ENCODE measurements around the gene CIB4.
"Not testable (repeated sequence)": the region's sequence is repeated elsewhere in the genome, so short reads cannot be mapped to it uniquely, and the experiment has no call there.

Gene CIB4

DNA sequence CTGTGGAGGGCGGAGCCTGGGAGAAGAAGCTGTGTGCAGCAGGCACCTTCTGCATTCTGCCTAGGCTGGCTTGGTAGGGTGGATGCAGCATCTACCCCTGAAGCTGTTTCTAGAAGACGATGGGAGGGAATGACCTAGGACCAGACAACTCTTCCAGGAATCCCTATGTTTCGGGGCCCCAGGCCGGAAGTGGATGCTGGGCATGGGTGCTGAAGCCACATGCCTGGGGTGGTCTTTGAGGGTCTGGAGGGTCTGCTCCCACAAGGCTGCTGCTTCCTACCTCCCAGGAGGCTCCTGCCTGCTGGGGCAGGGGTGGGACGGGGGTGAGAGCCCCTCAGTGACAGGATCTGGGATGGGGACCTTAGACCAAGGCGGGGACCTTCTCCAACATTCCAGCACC lies 61.0 kb downstream of the CIB4 start:
- no peak for DNase-seq

DNA sequence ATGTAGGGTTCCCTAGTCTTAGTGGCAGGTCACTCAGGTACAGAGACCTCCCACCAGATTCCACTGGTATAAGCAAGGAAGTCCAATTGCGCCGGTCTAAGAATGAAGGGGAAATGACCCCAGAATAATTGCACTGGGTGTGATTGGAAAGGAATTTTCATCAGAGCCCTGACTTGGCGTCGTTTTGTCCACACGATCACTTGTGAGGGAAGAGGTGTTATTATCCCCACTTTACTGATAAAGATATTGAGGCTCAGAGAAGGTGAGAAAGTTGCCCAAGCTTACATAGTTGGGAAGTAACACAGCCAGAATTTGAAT lies 61.5 kb downstream of the CIB4 start:
- no peak for DNase-seq

DNA sequence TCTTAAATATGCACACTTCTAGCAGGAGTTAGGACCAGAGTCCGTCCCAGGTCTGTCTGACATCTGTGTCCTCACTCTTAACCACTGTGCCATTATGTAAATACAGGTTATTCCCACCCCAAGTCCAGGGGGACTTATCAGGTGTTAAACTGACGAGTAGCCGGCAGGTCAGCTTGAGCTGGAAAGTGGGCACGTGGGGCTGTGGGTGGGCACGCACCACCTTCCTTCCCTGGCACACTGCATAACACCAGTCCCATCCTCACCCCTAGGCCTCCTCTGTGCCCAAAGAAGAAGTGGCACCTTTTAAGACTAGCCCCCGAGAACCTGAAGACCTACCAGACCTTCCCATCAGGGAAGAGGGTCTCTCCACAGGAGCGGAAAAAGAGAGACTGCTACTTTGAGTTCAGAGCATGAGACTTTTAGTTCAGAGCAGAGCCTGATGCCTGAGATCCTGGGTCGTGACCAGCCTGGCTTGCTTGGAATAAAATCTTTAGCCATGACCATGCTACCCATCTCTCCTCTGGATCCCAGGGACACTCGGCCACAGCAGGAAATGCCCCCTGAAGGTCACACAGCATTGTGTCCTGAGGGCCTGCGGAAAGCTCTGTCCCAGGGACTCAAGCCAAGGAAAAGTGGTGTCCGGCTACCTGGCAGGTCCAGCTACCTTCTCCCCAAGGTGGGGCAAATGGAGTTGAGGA lies 62.0 kb downstream of the CIB4 start:
- DNase-seq = no peak

DNA sequence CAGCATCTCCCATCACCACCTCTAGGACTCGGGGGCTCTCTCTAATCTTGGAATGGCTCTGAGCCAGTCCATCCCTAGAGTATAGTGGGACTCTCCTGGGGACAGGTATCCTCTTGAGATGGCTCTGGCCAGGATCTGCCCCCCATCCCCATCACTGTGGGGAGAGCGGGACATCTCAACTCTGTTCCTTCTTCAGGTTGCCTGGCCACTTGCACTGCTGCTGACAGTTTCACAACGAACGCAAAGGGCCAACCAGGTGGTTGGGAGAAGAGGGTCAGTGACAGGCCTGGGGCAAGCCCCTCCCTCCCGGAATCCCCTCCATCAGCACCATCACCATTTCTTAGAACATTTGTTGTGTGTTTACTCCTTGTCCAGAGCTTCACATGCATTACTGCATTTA lies 62.6 kb downstream of the CIB4 start:
- DNase-seq = no peak

DNA sequence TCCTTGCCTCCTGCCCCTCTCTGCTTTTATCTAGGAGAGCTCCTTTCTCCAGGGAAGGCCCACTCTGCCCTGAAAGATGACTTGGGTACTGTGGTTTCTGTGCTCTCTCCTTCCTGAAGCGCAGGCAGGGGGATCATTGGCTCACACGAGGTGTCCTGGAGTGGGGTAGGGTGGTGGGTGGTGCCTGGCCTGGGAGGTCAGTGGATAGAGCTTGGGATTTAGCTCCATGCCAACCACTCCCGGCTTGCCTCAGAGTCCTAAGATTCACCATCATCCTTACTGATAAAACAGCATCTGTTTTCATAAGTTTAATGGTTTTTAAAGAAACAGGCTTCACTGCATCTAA lies 63.1 kb downstream of the CIB4 start:
- DNase-seq = no peak

DNA sequence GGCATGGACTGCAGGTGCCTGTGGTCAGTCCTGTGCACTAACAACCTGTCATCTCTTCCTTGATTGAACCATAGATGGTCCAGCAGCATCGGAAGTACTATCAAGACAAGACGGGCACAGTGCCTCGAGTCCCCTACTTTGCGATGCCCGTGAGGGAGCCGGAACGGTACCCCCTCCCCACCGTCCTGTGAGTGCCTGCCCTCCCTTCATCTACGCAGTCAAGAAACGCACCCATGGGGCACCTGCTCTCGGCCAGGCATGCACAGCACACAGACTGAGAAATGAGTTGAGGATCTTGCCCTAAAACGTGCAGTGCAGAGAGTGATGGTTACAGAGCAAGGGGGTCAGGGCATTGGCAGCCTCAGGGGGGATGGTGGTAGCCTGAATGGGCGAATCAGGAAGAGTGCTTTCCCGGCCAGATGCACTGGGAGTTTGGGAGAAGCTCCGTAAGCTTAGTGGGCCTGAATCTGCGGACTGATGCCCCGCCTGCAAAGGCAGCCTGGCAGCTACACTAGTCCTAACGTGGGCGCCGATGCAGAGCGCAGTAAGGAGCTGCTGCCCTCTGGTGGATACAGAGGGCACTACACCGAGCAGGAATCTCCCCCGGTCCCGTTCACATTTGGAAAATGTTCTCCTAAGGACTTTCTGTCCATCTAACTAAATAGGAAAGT lies 63.6 kb downstream of the CIB4 start:
- DNase-seq = peak; percentile 70

DNA sequence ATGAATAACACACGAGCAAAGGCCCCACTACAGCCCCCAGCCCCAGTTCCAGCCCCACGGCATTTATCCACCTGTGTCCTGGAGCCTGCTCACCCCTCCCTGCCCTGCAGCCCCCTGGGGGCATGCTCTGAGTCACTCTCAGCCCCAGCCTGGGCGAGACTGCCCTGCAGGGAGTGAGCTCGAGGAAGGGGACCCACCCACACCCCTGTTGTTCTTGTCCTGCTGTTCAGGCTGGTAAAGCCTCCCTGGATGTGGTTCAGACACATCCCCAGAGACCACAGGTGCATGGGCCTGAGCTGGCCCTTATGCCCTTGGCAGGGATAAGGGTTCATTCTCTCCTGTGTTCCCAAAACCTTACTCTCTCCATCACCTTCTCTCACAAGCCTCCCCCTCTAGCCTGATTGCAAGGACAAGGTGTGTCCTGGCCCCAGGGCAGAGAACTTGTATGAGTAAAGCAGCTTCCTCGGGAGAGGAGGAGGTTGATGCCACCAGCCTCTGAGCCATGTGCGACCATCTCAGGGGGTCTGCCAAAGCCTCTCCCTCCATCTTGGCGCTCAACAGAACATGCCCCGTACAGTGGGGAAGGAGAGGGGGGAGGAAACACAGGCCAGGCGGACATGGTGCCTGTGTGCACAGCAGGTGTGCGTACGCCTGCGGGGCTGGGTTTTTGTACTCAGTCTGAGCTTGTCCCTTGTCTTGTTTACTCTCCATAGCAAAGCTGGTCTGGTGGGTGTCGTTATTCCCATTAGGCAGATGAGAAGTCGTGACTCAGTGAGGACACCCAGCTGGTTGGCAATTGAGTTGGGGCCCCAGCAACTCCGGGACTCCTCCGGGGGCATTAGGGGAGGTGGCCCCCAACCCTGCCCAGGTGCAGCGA lies 64.4 kb downstream of the CIB4 start:
- no peak for DNase-seq

DNA sequence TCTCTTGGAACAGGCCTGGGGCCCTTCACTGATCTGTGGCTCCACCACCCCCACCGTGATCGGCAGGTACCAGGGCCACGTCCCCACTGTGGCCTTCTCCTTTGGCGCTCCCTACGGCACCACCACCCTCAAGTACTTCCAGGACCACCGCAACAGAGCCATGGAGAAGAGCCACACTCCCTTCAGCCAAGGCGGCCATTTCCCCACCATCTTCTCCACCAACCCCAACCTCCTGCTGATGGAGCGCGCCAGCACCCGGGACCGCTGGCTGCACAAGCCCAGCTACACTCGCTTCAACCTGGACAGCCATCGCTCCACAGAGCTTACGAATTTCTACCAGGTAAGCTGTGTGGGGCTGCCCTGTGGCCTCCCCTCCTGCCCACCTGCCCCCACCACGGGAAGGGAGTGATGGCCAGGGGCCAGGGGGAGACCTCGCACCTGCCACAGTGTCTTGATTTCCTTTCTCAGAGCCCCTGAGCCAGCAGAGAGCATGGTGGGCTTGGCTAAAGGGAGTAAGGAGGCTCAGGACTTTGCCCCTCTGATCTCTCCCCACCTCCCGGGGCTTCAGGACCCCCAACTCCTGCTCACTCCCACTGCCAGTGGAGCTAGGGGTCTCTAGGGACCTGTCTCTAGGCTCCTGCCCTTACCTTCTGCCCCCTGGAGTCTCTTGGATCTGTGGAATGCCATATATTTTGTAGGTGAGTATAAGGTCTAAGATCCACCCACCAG lies 65.2 kb downstream of the CIB4 start:
- DNase-seq = no peak

DNA sequence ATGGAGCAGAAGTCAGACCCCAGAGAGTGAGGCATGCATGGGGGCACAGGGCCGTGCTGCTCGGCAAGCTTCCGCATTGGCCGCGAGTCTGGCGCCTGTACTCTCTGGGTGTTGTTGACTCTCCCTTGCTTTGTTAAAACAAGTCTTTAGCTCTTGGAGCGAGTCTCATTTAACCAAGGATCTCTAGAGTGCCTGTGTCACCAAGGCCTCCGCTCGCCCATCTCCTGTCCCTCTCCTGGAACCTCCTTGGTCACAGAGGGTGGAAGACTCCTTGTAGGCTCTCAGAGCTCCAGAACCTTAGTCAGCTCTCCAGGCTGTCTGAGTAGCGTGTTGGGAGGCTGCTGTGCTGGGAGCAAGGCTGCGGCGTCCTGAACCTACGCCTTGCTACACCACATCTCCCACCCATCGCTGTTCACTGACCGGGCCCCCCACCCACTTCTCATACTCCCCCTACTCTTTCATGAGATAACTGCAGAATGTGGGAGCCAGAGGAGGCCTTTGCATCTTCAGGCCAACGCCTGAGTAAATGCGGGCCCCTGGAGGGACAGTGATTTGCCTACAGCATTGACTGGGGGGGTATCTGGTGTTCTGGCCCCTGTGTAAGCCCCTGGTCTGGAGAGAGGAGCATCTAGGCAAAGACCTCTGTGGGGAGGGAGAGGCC lies 66.1 kb downstream of the CIB4 start:
- no peak for DNase-seq

DNA sequence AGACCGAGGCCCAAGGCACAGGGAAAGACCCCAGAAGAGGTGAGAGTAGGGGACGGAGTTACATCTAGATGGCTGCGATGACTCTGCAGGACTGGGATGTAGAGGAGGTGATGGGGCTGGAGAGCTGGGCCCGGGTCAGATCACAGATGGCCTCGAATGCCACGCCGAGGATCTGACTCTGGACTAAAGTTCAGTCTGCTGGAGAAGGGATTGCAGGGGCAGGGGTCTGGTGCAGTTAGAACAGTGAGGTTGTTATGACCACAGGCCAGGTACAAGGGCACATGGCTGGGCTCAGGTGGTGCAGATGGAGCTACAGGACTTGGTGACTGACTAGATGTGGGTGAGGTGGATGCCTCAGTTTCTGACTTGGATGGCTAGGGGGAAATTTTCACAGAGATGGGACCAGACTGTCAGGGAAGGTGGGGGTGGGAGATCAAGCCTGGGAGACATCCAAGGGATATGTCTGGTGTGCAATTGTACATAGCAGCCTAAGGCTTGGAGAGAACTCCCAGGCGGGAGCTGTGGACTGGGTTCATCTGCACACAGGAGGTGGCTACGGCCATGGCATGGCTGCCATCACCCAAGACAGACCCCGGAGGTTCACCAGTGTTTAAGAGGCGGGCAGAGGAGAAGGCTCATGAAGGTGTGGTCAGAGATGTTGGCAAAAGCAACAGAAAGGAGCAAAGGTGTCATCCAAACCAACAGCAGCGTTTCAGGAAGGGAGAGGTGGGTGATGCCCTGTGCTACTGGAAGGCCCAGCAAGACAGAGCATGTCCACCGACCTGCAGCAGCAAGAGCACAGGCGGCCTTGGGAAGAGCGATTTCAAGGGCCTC lies 66.9 kb downstream of the CIB4 start:
- DNase-seq = no peak

DNA sequence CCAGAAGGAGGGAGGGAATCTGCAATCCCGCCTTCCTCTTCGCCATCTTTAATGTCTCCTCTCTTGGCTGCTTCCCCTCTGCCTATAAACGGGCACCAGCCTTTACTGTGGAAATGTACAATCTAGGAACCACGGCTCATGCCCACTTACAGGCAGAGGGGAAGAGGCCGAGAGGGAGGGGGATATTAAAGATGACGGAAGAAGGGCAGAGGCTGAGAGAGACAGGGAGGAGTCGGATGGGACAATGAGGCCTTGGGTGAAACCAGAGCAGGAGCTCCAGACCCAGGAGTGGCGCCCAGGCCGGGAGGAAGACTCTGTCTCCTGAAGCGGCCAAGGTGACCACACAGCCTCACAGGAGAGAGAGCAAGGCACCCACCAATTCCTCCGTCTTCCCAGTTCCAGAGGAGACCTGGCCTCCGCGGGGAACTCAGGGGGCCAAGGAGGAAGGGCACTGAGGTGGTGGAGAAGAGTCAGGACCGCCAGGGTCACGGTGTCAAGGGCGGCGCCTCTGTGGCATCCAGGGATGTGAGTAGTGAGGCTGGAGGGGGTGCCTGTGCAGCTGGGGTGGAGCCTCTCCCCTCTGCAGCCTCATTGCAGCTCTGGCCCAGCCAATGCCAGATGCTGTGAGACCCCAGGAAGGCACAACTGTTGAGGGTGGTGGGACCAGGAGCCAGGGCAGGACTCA lies 67.8 kb downstream of the CIB4 start:
- no peak for DNase-seq

DNA sequence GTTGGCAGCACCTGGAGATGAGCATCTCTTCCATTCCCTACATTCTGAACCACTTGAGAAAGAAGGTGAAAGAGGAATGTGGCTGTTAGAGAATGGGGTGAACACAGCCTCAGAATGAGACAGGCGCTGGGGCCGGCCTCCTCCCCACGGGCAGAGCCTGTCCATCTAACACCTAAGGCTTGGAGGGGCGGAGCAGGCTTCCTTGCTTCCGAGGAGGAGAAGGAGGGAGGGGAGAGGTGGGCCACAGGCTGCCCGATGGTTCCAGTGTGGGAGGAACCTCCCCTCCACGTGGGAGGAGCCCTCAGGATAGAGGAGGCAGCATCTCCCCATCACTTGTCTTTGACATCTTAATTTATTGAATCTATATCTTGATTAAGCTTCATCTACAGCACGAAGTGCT lies 68.6 kb downstream of the CIB4 start:
- no peak for DNase-seq

DNA sequence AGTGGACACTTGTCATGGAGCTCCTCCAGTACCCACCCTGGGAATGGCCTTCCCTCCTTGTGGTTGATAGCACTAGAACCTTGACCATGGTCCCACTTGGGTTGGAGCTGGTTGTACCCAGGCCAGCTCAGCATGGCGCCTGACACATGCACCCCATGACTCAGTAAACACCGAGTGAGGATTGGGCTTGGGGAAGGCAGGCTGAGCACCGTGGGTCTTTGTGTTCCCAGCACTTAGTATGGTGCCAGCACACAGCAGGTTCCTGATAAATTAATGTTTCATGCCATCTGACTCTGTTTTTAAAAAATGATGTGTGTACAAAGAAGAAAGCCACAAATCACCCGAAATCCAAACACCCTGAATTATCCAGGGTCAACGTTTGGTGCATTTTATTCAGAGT lies 69.8 kb downstream of the CIB4 start:
- DNase-seq = no peak

DNA sequence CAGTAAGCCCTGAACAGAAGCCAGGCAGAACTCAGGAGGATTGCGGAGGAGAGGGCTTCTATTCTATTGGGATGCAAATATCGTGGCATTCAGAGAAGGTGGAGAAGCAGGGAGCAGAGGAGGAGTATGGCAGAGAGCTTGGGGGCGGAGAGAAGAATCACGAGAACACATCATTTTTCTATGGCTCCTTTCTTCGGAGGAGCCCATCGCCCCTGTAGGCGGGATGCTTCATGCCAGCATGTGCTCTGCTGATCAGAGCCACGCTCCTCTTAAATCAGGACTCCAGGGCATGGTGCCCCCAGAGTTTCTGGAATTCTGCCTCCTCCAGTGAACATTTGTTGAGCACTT lies 71.1 kb downstream of the CIB4 start:
- no peak for DNase-seq

DNA sequence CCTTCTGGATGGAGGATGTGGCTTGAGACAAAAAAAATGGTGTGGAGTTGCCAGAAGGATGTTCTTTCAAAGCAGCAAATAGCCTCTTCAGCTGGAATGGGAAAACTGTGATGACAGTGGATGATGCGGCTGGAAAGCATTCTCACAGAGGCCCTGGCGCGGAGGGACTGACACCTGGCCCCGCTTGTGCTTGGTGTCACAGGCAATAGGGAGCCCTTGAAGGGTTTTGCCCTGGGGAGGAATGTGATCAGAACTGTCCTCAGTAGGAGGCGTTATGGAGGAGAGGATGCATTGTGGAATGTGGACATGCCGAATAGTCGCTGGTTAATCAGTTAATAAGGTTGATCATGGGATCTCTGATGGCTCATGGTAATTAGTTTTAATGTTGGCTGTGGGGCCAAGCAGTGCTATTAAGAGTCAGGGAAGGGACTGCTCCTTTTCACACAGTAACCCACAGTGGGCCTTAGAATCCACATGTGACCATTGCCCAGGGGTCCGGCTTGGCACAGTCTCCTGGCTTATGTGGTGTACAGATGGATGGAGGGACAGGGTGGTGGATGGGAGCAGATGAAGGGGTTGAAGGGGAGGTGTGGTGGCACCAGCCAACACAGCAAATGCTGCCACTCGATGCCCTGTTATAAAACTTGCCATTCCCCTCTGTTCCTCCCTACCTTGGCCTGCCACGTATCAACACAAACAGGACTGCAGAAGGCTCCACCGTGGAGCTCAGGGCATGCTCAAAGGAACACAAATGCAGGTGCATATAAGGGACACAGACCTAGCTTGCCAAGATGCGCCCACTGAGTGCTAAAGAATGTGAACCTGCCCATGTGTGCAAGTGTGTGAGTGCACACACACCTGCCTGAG lies 71.7 kb downstream of the CIB4 start:
- no peak for DNase-seq

DNA sequence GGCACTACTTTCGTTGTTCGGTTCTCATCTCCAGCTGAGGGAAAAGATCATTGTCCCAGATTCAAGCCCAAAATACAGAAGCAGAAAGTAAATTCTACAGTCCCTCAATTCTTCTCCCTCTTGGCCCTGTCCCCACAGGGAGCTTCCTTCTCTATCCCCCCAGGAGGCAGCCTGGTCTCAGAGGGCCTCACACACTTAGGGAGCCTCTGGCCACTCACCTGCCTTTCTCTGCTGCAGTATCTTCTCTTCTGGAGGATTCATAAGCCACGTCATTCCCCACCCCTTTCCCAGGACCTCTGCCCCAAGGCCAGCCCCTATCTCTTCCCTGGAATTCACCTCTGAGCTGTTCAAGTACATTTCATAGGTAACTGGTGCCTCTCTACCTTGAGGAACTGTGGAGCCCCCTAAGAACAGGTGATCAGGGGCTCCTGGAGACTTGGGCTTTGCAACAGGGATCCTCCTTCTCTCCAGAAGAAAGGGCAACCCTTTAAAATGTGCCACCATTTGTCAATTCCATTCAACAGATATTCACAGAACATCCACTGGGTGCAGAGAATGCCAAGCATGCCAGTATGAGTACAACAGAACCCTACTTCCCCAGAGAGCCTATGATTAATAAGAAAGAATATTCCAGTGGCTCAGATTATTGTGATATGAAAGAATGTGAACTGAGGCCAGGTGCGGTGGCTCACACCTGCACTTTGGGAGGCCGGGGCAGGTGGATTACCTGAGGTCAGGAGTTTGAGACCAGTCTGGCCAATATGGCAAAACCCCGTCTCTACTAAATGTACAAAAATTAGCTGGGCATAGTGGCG lies 72.9 kb downstream of the CIB4 start:
- DNase-seq = no peak

DNA sequence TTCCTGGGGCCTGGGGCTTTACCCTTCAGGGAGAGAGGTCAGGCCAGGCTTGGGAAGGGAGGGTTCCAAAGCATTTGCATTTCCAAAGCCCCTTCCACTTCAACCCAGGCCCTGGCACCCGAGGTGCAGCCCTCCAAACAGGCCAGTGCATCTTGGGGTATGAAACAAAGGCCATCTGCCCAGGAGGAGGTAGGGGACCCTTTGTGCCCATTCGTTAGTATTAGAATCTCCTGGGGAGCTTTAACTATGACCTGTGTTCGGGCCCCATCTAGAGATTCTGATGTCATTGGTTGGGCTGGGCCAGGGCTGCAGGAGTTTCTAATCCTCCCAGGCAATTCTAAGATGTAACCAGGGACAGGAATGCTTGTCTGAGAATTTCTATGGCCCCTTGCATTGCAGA lies 73.6 kb downstream of the CIB4 start:
- DNase-seq = no peak

DNA sequence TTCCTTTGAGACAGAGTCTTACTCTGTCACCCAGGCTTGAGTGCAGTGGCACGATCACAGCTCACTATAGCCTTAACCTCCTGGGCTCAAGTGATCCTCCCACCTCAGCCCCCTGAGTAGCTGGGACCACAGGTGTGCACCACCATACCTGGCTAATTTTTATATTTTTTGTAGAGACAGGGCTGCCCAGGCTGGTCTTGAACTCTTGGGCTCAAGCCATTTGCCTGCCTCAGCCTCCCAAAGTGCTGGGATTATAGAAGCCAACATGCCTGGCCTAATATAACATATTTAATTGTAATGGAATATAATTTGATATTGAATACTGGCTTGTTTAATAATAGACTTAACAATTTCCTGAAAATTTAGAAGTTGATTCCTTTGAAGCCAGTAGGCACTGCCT lies 74.4 kb downstream of the CIB4 start:
- not testable (repeated sequence) for DNase-seq

DNA sequence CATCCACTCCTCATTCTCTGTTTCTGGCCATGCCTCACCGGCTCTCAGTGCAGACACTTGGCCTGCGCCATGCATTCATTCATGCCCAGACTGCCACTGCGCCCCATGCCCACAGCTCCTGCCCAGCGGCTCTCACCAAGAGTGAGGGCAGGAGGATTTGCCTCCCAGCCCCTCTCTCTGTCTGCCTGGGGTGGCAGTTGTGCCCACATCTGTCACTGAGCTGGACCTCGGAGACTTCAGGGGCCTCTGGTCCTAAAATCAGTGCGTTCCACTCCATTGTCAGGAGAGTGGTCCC lies 75.1 kb downstream of the CIB4 start:
- no peak for DNase-seq

DNA sequence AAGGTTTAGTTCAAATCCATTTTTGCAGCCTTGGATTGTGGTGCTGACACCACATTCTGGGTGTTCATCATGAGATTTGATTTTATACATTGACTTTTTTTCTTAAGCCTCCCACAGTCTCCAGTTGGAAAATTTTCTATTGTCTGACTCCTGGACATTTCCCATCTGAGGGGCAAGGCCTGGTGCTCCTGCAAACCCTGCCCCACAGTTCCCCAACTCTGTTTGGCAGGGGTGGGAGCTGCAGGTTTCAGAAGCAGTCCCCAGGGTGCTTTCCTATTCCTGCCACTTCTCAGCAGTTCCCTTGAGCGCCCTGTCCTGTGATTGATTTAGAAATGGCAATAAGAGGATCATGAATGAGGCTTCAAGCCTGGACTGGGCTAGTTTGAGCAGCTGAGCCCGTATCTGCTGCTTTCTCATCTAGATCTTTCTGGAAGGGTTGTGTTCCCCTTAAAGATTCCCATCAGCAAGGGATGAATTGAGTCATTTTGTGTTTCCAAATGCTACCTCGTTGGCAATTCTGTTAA lies 77.0 kb downstream of the CIB4 start:
- DNase-seq = no peak

Measured in stimulated activated CD4-positive, alpha-beta T cell treated with anti-CD3 and anti-CD28 coated beads, Interleukin-4, amount 100 ng/mL, for 24 hours (primary cell).